ENCODE measurements around the gene PLA2R1.

- TF ChIP-seq, protein P1, sequence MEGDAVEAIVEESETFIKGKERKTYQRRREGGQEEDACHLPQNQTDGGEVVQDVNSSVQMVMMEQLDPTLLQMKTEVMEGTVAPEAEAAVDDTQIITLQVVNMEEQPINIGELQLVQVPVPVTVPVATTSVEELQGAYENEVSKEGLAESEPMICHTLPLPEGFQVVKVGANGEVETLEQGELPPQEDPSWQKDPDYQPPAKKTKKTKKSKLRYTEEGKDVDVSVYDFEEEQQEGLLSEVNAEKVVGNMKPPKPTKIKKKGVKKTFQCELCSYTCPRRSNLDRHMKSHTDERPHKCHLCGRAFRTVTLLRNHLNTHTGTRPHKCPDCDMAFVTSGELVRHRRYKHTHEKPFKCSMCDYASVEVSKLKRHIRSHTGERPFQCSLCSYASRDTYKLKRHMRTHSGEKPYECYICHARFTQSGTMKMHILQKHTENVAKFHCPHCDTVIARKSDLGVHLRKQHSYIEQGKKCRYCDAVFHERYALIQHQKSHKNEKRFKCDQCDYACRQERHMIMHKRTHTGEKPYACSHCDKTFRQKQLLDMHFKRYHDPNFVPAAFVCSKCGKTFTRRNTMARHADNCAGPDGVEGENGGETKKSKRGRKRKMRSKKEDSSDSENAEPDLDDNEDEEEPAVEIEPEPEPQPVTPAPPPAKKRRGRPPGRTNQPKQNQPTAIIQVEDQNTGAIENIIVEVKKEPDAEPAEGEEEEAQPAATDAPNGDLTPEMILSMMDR (IDR thresholded peaks at IDR 0.05 in 2 of 3, conservative IDR thresholded peaks at IDR 0.05 in 1 of 3; ENCODE audit: control insufficient read depth in 2 of 3, extremely low read depth in 1 of 3, insufficient read depth in 1 of 3, low read depth in 3 of 3, low read length in 3 of 3): no peak
- TF ChIP-seq RAD21 (IDR thresholded peaks at IDR 0.05; ENCODE audit: insufficient read depth, low read depth, low read length) (no peak), SIN3A (IDR thresholded peaks at IDR 0.05; ENCODE audit: low read depth, low read length) (no peak), SUZ12 (IDR thresholded peaks at IDR 0.05; ENCODE audit: unreplicated experiment) (no peak), MTA2 (IDR thresholded peaks at IDR 0.05; ENCODE audit: low read depth) (no peak), TCF12 (IDR thresholded peaks at IDR 0.05; ENCODE audit: low read depth, low read length) (no peak), RFX5 (IDR thresholded peaks at IDR 0.05; ENCODE audit: low read depth, low read length) (no peak), YY1 (IDR thresholded peaks at IDR 0.05; ENCODE audit: low read depth, low read length) (no peak), POLR2A (IDR thresholded peaks at IDR 0.05; ENCODE audit: low read depth, low read length) (no peak)
- TF ChIP-seq, protein P2, sequence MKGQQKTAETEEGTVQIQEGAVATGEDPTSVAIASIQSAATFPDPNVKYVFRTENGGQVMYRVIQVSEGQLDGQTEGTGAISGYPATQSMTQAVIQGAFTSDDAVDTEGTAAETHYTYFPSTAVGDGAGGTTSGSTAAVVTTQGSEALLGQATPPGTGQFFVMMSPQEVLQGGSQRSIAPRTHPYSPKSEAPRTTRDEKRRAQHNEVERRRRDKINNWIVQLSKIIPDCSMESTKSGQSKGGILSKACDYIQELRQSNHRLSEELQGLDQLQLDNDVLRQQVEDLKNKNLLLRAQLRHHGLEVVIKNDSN (IDR thresholded peaks at IDR 0.05; ENCODE audit: borderline replicate concordance, extremely low read length, insufficient read depth, low read depth, low read length): no peak
These were observed 56.5 kb downstream of the PLA2R1 start for GRCh38 chr2:160005908-160006307.
